Naive B cell (primary cell): Measurements from ENCODE around the gene HDDC3. TPM values are rescaled to one million over a fixed set of nuclear protein-coding genes. Genes with fewer than 3 reads are reported as not detected.
A peak's percentile ranks its signal among the peaks of the same experiment; 100 is the strongest.

Experiments used
- ATAC-seq, 2 donors: fragments of 150-1000 bp; cut with Tn5 transposase; 2 replicates each; pipeline ENCODE4 v1.10.0; 2021; ENCODE audit warnings: low read depth in 2 of 2, mild to moderate bottlenecking in 2 of 2, moderate library complexity in 2 of 2
- DNase-seq: peaks from one replicate; pipeline ENCODE4 v3.0.0; 2022
- H3K27ac Mint-ChIP-seq, 6 donors: one replicate each; pipeline ENCODE4 v1.8.0; 2020 to 2022; ENCODE audit warnings: mild to moderate bottlenecking in 6 of 6, mixed read lengths in 6 of 6, moderate library complexity in 5 of 6, inconsistent platforms in 2 of 6
- H3K27me3 Mint-ChIP-seq, 3 donors: one replicate each; pipeline ENCODE4 v1.8.0; 2021 to 2022; ENCODE audit warnings: mixed read lengths in 3 of 3, mild to moderate bottlenecking in 1 of 3
- H3K36me3 Mint-ChIP-seq, 2 donors: one replicate each; pipeline ENCODE4 v1.8.0; 2020 to 2022; ENCODE audit warnings: mixed read lengths in 2 of 2, inconsistent platforms in 1 of 2, mild to moderate bottlenecking in 1 of 2
- H3K4me1 Mint-ChIP-seq, 3 donors: one replicate each; pipeline ENCODE4 v1.8.0; 2020 to 2022; ENCODE audit warnings: mixed read lengths in 3 of 3, inconsistent platforms in 1 of 3, mild to moderate bottlenecking in 1 of 3, moderate library complexity in 1 of 3
- H3K4me3 Mint-ChIP-seq, 8 donors: one replicate each; pipeline ENCODE4 v1.8.0; 2020 to 2022; ENCODE audit warnings: mild to moderate bottlenecking in 8 of 8, mixed read lengths in 8 of 8, moderate library complexity in 8 of 8, inconsistent platforms in 2 of 8
- H3K9me3 Mint-ChIP-seq, 7 donors: one replicate each; pipeline ENCODE4 v1.8.0; 2020 to 2022; ENCODE audit warnings: mixed read lengths in 7 of 7, mild to moderate bottlenecking in 5 of 7, inconsistent platforms in 2 of 7, moderate library complexity in 1 of 7
- polyA plus RNA-seq, 6 donors: library from polyadenylated mRNA; unstranded; fragments of 300-500 nt; fragmentation: Illumina TruSeq; gene quantifications; one replicate each; pipeline ENCODE4 v1.2.3, GENCODE V29; 2021; ENCODE audit warnings: low read depth in 6 of 6

The HDDC3 gene, protein sequence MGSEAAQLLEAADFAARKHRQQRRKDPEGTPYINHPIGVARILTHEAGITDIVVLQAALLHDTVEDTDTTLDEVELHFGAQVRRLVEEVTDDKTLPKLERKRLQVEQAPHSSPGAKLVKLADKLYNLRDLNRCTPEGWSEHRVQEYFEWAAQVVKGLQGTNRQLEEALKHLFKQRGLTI
- polyA plus RNA-seq: 10 to 100 TPM; 24.6 to 39.5 (median 35.0) TPM

DNA sequence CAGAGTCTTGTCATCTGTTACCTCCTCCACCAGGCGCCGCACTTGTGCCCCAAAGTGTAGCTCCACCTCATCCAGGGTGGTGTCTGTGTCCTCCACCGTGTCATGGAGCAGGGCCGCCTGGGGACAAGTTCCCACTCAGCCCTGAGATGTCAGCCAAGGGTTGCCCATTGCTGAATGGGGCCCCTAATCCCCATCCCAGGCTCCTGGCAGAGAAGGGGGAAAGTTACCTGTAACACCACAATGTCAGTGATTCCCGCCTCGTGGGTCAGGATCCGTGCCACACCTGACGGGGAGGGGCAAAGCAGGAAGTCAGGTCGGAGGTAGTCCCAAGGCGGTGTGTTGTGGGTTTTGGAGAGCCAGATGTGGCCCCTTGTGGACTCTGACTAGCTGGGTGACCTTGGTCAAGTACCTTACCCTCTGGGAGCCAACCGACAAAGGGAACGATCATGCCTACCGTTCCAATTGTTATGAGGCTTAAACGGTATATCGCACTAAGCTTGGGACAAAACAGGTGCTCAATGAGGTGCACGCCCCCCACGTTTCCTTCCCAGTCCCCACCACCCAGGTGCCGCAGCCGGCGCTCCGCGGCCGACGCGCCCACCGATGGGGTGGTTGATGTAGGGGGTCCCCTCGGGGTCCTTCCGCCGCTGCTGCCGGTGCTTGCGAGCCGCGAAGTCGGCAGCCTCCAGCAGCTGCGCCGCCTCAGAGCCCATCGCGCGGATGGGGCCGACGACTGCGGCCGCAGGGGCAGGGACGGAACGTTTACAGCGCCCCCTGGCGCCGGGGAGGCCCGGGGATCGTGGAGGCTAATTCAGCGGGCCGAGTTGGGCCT, at the start of gene HDDC3:
Gene HDDC3 (minus strand): TSS at position 722 of the 832 bp plus-strand sequence. CDS start 9 bp downstream, at position 713.
- Mint-ChIP-seq H3K36me3 (no peaks in the 10 kb centered on the region), H3K27me3 (no peaks in the 10 kb centered on the region), H3K4me1 (peaks cover 47 to 62% (median 55%) of the 10 kb centered on the region in 3 donors), H3K27ac (peak within 1 kb of the TSS; percentile 65 to 99 (median 98)), H3K9me3 (no peaks in the 10 kb centered on the region), H3K4me3 (peak within 1 kb of the TSS; percentile 93 to 98 (median 97))
- DNase-seq (peak; percentile 88), ATAC-seq (peak; percentile 49 to 52)

GRCh38 chr15:90982135-90982534, 49.8 kb upstream of the HDDC3 start:
- Mint-ChIP-seq H3K27me3 (no peaks in the 10 kb centered on the region), H3K4me3 (peak overlapping the region in 6 of 8 donors; percentile 8 to 71 (median 37)), H3K4me1 (peaks cover 11 to 34% (median 14%) of the 10 kb centered on the region in 3 donors), H3K27ac (peak overlapping the region in 3 of 6 donors; percentile 3 to 43 (median 22)), H3K9me3 (no peaks in the 10 kb centered on the region), H3K36me3 (no peaks in the 10 kb centered on the region)
- ATAC-seq (peak; percentile 14 to 20), DNase-seq (no peak)

GRCh38 chr15:90981681-90982080, 49.3 kb upstream of the HDDC3 start:
- Mint-ChIP-seq H3K9me3 (no peaks in the 10 kb centered on the region), H3K4me1 (peaks cover 11 to 29% (median 14%) of the 10 kb centered on the region in 3 donors), H3K27me3 (no peaks in the 10 kb centered on the region), H3K4me3 (peak overlapping the region in 6 of 8 donors; percentile 8 to 71 (median 37)), H3K36me3 (no peaks in the 10 kb centered on the region), H3K27ac (peak overlapping the region in 4 of 6 donors; percentile 21 to 78 (median 32))
- DNase-seq: peak; percentile 29
- ATAC-seq: peak; percentile 86 to 87

DNA sequence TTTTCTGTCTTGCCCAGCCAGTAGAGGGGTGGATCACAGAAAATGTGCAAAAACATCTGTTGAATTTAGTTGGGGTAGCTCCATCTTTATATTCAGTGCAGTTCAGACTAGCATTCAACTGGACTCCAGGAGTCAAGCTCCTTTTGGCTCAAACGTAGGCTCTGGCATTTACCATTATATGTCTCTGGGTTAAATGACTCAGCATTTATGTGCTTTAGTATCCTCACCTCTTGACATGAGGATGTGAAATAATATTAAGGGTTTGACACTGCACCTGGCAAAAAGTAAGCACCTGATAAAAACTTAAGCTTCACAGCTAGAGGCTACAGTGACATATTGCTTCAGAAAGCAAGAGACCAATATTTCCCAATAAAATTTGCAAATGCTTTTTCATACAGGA, 47.2 kb upstream of the HDDC3 start:
- Mint-ChIP-seq H3K36me3 (peaks cover 0 to 3% of the 10 kb centered on the region in 2 donors), H3K9me3 (no peaks in the 10 kb centered on the region), H3K4me3 (no peak overlapping the region), H3K27ac (no peak overlapping the region), H3K27me3 (no peaks in the 10 kb centered on the region), H3K4me1 (peaks cover 11 to 28% (median 14%) of the 10 kb centered on the region in 3 donors)
- DNase-seq (no peak), ATAC-seq (no peak)

- Mint-ChIP-seq H3K4me3 (peak overlapping the region in 1 of 8 donors; percentile 61), H3K27me3 (no peaks in the 10 kb centered on the region), H3K27ac (peak overlapping the region in 2 of 6 donors; percentile 66), H3K4me1 (no peaks in the 10 kb centered on the region), H3K9me3 (no peaks in the 10 kb centered on the region), H3K36me3 (peaks cover 0 to 8% of the 10 kb centered on the region in 2 donors)
- DNase-seq (no peak), ATAC-seq (no peak)
Measured at GRCh38 chr15:90974216-90974615, 41.9 kb upstream of the HDDC3 start.

DNA sequence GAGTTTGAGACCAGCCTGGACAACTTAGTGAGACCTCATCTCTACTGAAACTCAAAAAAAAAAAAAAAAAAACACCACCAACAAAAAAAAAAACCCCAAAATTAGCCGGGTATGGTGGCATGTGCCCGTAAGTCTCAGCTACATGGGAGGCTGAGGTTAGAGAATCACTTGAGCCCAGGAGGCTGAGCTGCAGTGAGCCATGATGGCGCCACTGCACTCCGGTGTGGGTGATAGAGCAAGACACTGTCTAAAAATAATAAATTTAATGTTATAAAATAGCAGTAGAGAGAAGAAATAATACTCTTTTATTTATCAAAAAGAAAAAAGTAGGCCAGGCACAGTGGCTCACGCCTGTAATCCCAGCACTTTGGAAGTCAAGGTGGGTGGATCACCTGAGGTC, 39.8 kb upstream of the HDDC3 start:
- no peak overlapping the region for H3K27ac Mint-ChIP-seq

DNA sequence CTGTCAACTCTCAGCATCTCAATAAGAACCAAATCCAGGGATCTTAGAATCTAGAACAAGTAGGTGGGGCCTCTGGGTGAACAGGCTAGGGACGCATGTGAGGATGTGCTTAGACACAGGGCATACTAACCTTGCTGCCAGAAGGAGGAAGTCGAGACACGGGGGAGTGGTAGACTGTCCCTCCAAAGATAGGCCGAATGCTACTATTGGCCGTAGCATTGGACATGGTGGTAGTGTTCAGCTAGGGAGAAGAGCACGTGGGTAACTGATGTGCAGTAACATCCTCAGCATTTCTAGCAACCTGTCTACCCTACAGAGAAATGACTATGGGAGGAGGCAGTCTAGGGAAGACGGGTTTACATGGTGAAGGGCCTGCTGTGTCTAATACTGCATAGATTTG, 37.9 kb upstream of the HDDC3 start:
- no peaks in the 10 kb centered on the region for H3K4me1 Mint-ChIP-seq

More for the DNA sequence above, 39.8 kb upstream of the HDDC3 start:
- Mint-ChIP-seq H3K9me3 (no peaks in the 10 kb centered on the region), H3K27me3 (no peaks in the 10 kb centered on the region), H3K4me3 (no peak overlapping the region), H3K4me1 (no peaks in the 10 kb centered on the region), H3K36me3 (peaks cover 0 to 8% of the 10 kb centered on the region in 2 donors)
- no peak for DNase-seq
- ATAC-seq: no peak

DNA sequence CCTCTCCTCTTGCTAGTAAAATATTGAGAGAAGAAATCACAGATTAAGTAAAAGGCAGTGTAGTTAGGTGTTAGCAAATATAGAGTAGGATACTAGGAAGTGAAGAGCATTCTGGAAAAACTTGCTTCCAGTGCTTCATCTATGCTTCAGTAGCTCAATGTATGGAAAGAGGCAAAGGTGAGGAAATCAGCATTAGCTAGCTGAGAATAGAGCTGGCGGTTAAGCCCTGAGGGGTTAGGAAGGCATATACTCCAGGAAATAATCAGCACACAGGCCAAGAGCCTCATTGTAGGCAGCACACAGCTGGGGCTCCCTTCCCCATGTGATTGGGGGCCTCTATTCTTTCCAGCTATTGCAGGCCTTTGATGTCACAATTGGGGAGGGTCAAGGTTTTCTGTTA, 36.1 kb upstream of the HDDC3 start:
- H3K4me3 Mint-ChIP-seq: no peak overlapping the region
- no peaks in the 10 kb centered on the region for H3K4me1 Mint-ChIP-seq
- DNase-seq: no peak
- no peak for ATAC-seq
- H3K36me3 Mint-ChIP-seq: peaks cover 0 to under 1% of the 10 kb centered on the region in 2 donors
- H3K27me3 Mint-ChIP-seq: no peaks in the 10 kb centered on the region
- no peak overlapping the region for H3K27ac Mint-ChIP-seq
- no peaks in the 10 kb centered on the region for H3K9me3 Mint-ChIP-seq

More for the DNA sequence above, 37.9 kb upstream of the HDDC3 start:
- H3K27ac Mint-ChIP-seq: peak overlapping the region in 2 of 6 donors; percentile 46 to 67
- DNase-seq (no peak), ATAC-seq (no peak)
- no peak overlapping the region for H3K4me3 Mint-ChIP-seq
- H3K27me3 Mint-ChIP-seq: no peaks in the 10 kb centered on the region
- H3K36me3 Mint-ChIP-seq: peaks cover 0 to 8% of the 10 kb centered on the region in 2 donors
- no peaks in the 10 kb centered on the region for H3K9me3 Mint-ChIP-seq

GRCh38 chr15:90967206-90967605, 34.9 kb upstream of the HDDC3 start:
- H3K9me3 Mint-ChIP-seq: no peaks in the 10 kb centered on the region
- ATAC-seq: no peak
- no peaks in the 10 kb centered on the region for H3K4me1 Mint-ChIP-seq
- DNase-seq: no peak
- no peak overlapping the region for H3K27ac Mint-ChIP-seq
- H3K27me3 Mint-ChIP-seq: no peaks in the 10 kb centered on the region
- no peak overlapping the region for H3K4me3 Mint-ChIP-seq
- peaks cover 0 to 4% of the 10 kb centered on the region in 2 donors for H3K36me3 Mint-ChIP-seq

- Mint-ChIP-seq H3K27ac (peak overlapping the region in 1 of 6 donors; percentile 9), H3K4me3 (no peak overlapping the region), H3K36me3 (peaks cover 3 to 5% of the 10 kb centered on the region in 2 donors), H3K4me1 (no peaks in the 10 kb centered on the region), H3K9me3 (no peaks in the 10 kb centered on the region), H3K27me3 (no peaks in the 10 kb centered on the region)
- no peak for ATAC-seq
- no peak for DNase-seq
Measured at GRCh38 chr15:90966262-90966661, 33.9 kb upstream of the HDDC3 start.

DNA sequence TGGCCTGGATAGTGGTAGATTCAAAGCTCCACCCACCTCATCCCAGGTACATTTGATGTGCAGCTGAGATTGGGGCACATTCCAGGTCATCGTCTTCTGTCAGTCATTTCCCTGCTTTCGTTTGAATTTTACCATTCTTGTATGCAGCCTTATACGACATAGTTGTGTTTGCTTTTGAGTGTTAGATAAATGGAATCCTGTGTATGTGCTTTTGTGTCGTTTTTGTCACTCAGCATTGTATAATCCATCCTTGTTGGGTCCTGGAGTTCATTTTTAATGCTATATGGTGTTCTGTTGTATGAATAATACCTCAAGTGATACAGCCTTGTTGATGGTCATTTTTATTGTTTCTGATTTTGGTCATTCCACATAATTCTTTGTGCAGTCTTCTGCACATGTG, 29.7 kb upstream of the HDDC3 start:
- H3K9me3 Mint-ChIP-seq: no peaks in the 10 kb centered on the region
- H3K27ac Mint-ChIP-seq: peak overlapping the region in 1 of 6 donors; percentile 75
- H3K4me1 Mint-ChIP-seq: peaks cover 3 to 6% (median 5%) of the 10 kb centered on the region in 3 donors
- no peak for ATAC-seq
- no peaks in the 10 kb centered on the region for H3K27me3 Mint-ChIP-seq
- H3K36me3 Mint-ChIP-seq: peaks cover 10 to 15% of the 10 kb centered on the region in 2 donors
- DNase-seq: no peak
- no peak overlapping the region for H3K4me3 Mint-ChIP-seq

GRCh38 chr15:90960298-90961091, 28.1 kb upstream of the HDDC3 start:
- peaks cover 3 to 10% (median 6%) of the 10 kb centered on the region in 3 donors for H3K4me1 Mint-ChIP-seq
- H3K9me3 Mint-ChIP-seq: no peaks in the 10 kb centered on the region
- ATAC-seq (no peak), DNase-seq (no peak)
- peak overlapping the region in 1 of 6 donors; percentile 24 for H3K27ac Mint-ChIP-seq
- H3K36me3 Mint-ChIP-seq: peaks cover 10 to 15% of the 10 kb centered on the region in 2 donors
- no peaks in the 10 kb centered on the region for H3K27me3 Mint-ChIP-seq
- no peak overlapping the region for H3K4me3 Mint-ChIP-seq

- Mint-ChIP-seq H3K4me1 (peaks cover 3 to 10% (median 6%) of the 10 kb centered on the region in 3 donors), H3K36me3 (peaks cover 10 to 15% of the 10 kb centered on the region in 2 donors), H3K27me3 (no peaks in the 10 kb centered on the region), H3K27ac (no peak overlapping the region), H3K9me3 (no peaks in the 10 kb centered on the region), H3K4me3 (peak overlapping the region in 1 of 8 donors; percentile 65)
- ATAC-seq: no peak
- no peak for DNase-seq
Measured at GRCh38 chr15:90959894-90960293, 27.5 kb upstream of the HDDC3 start.
